SJSA1 (cell line): ENCODE results near the gene MAPK11. TPM values are rescaled to one million over a fixed set of nuclear protein-coding genes. Genes with fewer than 3 reads are reported as not detected.
A peak's percentile ranks its signal among the peaks of the same experiment; 100 is the strongest.
"Not testable (repeated sequence)": the region's sequence is repeated elsewhere in the genome, so short reads cannot be mapped to it uniquely, and the experiment has no call there.

Experiments used
- DNase-seq, 2 experiments: peaks; one replicate each; pipeline ENCODE4 v3.0.0-alpha.2; 2015 to 2020; ENCODE audit warnings: low spot score in 2 of 2, low read depth in 1 of 2
- H3K27ac ChIP-seq: fragments of 250-450 bp; sonication (Bioruptor Pico); 2 replicates; pipeline ENCODE4 v1.5.1; 2020; ENCODE audit warnings: mild to moderate bottlenecking, moderate library complexity
- H3K27me3 ChIP-seq: fragments of 250-450 bp; sonication (Bioruptor Pico); replicated peaks from 2 replicates; pipeline ENCODE4 v1.5.1; 2020; ENCODE audit warnings: mild to moderate bottlenecking, moderate library complexity
- H3K36me3 ChIP-seq: fragments of 250-450 bp; sonication (Bioruptor Pico); 2 replicates; pipeline ENCODE4 v1.5.1; 2020; ENCODE audit warnings: mild to moderate bottlenecking
- H3K4me1 ChIP-seq: fragments of 250-450 bp; sonication (Bioruptor Pico); replicated peaks from 2 replicates; pipeline ENCODE4 v1.6.1; 2021; ENCODE audit warnings: mild to moderate bottlenecking
- H3K4me3 ChIP-seq: fragments of 250-450 bp; sonication (Bioruptor Pico); 2 replicates; pipeline ENCODE4 v1.5.1; 2020; ENCODE audit warnings: mild to moderate bottlenecking
- H3K9me3 ChIP-seq: fragments of 250-450 bp; sonication (Bioruptor Pico); replicated peaks from 2 replicates; pipeline ENCODE4 v1.5.1; 2020; ENCODE audit warnings: mild to moderate bottlenecking
- total RNA-seq: library from RNA; depleted of rRNA; stranded (reverse); fragments of >200 nt; shearing (Covaris generic); gene quantifications from 2 replicates; pipeline ENCODE4 v1.2.3, GENCODE V29; 2014

Gene MAPK11
- total RNA-seq, 1 experiment from 2014 or later: 2.2 TPM

- H3K36me3 ChIP-seq: peaks cover 87% of the 10 kb centered on the region
- H3K27me3 ChIP-seq: no peaks in the 10 kb centered on the region
- H3K4me1 ChIP-seq: peaks cover 16% of the 10 kb centered on the region
- no peak overlapping the region for H3K4me3 ChIP-seq
- H3K9me3 ChIP-seq: no peaks in the 10 kb centered on the region
- H3K27ac ChIP-seq: peak overlapping the region; percentile 73
- peak; percentile 64 to 88 for DNase-seq
Measured at GRCh38 chr22:50282361-50283155, 12.4 kb upstream of the MAPK11 start.

- peak overlapping the region; percentile 73 for H3K27ac ChIP-seq
- H3K9me3 ChIP-seq: no peaks in the 10 kb centered on the region
- H3K27me3 ChIP-seq: no peaks in the 10 kb centered on the region
- no peak for DNase-seq
- peaks cover 87% of the 10 kb centered on the region for H3K36me3 ChIP-seq
- H3K4me3 ChIP-seq: no peak overlapping the region
- H3K4me1 ChIP-seq: peaks cover 16% of the 10 kb centered on the region
Measured at GRCh38 chr22:50281957-50282356, 11.8 kb upstream of the MAPK11 start.

GRCh38 chr22:50281384-50281760, 11.2 kb upstream of the MAPK11 start:
- H3K36me3 ChIP-seq: peaks cover 87% of the 10 kb centered on the region
- DNase-seq: no peak
- H3K27ac ChIP-seq: no peak overlapping the region
- H3K27me3 ChIP-seq: no peaks in the 10 kb centered on the region
- H3K9me3 ChIP-seq: no peaks in the 10 kb centered on the region
- no peak overlapping the region for H3K4me3 ChIP-seq
- peaks cover 16% of the 10 kb centered on the region for H3K4me1 ChIP-seq

- no peak for DNase-seq
- Histone ChIP-seq H3K4me3 (no peak overlapping the region), H3K4me1 (peaks cover 16% of the 10 kb centered on the region), H3K36me3 (peaks cover 84% of the 10 kb centered on the region), H3K27ac (no peak overlapping the region), H3K9me3 (no peaks in the 10 kb centered on the region), H3K27me3 (no peaks in the 10 kb centered on the region)
Measured at GRCh38 chr22:50280708-50281383, 10.7 kb upstream of the MAPK11 start.

- Histone ChIP-seq H3K4me3 (no peak overlapping the region), H3K4me1 (peaks cover 16% of the 10 kb centered on the region), H3K9me3 (no peaks in the 10 kb centered on the region), H3K27me3 (no peaks in the 10 kb centered on the region), H3K36me3 (peaks cover 89% of the 10 kb centered on the region), H3K27ac (no peak overlapping the region)
- DNase-seq: no peak
Measured at GRCh38 chr22:50280022-50280707, 10.0 kb upstream of the MAPK11 start.

- Histone ChIP-seq H3K27ac (no peak overlapping the region), H3K4me1 (peaks cover 16% of the 10 kb centered on the region), H3K27me3 (no peaks in the 10 kb centered on the region), H3K36me3 (peaks cover 87% of the 10 kb centered on the region), H3K9me3 (no peaks in the 10 kb centered on the region), H3K4me3 (no peak overlapping the region)
- DNase-seq: no peak
Measured at GRCh38 chr22:50278956-50279619, 8.9 kb upstream of the MAPK11 start.

GRCh38 chr22:50278461-50278860, 8.3 kb upstream of the MAPK11 start:
- DNase-seq: no peak
- H3K9me3 ChIP-seq: no peaks in the 10 kb centered on the region
- no peaks in the 10 kb centered on the region for H3K27me3 ChIP-seq
- H3K4me3 ChIP-seq: no peak overlapping the region
- peaks cover 16% of the 10 kb centered on the region for H3K4me1 ChIP-seq
- no peak overlapping the region for H3K27ac ChIP-seq
- H3K36me3 ChIP-seq: peaks cover 85% of the 10 kb centered on the region

GRCh38 chr22:50277761-50278160, 7.6 kb upstream of the MAPK11 start:
- H3K27ac ChIP-seq: no peak overlapping the region
- peaks cover 12% of the 10 kb centered on the region for H3K4me1 ChIP-seq
- H3K27me3 ChIP-seq: no peaks in the 10 kb centered on the region
- no peak for DNase-seq
- H3K36me3 ChIP-seq: peaks cover 80% of the 10 kb centered on the region
- no peak overlapping the region for H3K4me3 ChIP-seq
- no peaks in the 10 kb centered on the region for H3K9me3 ChIP-seq

GRCh38 chr22:50276143-50276542, 6.0 kb upstream of the MAPK11 start:
- H3K27me3 ChIP-seq: peaks cover 4% of the 10 kb centered on the region
- peaks cover 64% of the 10 kb centered on the region for H3K36me3 ChIP-seq
- H3K4me1 ChIP-seq: peaks cover 6% of the 10 kb centered on the region
- no peak for DNase-seq
- no peak overlapping the region for H3K4me3 ChIP-seq
- no peaks in the 10 kb centered on the region for H3K9me3 ChIP-seq
- H3K27ac ChIP-seq: no peak overlapping the region

- Histone ChIP-seq H3K36me3 (peaks cover 58% of the 10 kb centered on the region), H3K27ac (no peak overlapping the region)
- DNase-seq: no peak
Measured at GRCh38 chr22:50275181-50276055, 5.2 kb upstream of the MAPK11 start.

GRCh38 chr22:50274771-50275170, 4.6 kb upstream of the MAPK11 start:
- H3K9me3 ChIP-seq: no peaks in the 10 kb centered on the region
- peaks cover 13% of the 10 kb centered on the region for H3K27me3 ChIP-seq
- peaks cover 51% of the 10 kb centered on the region for H3K36me3 ChIP-seq
- peaks cover 14% of the 10 kb centered on the region for H3K4me1 ChIP-seq
- no peak overlapping the region for H3K4me3 ChIP-seq
- no peak overlapping the region for H3K27ac ChIP-seq
- DNase-seq: no peak

More at GRCh38 chr22:50275181-50276055, 5.2 kb upstream of the MAPK11 start:
- H3K27me3 ChIP-seq: peaks cover 12% of the 10 kb centered on the region
- H3K4me1 ChIP-seq: peaks cover 13% of the 10 kb centered on the region
- no peaks in the 10 kb centered on the region for H3K9me3 ChIP-seq
- no peak overlapping the region for H3K4me3 ChIP-seq

- peaks cover 14% of the 10 kb centered on the region for H3K4me1 ChIP-seq
- peaks cover 17% of the 10 kb centered on the region for H3K27me3 ChIP-seq
- H3K27ac ChIP-seq: no peak overlapping the region
- no peaks in the 10 kb centered on the region for H3K9me3 ChIP-seq
- peaks cover 47% of the 10 kb centered on the region for H3K36me3 ChIP-seq
- no peak overlapping the region for H3K4me3 ChIP-seq
- no peak for DNase-seq
Measured at GRCh38 chr22:50274311-50274710, 4.1 kb upstream of the MAPK11 start.

GRCh38 chr22:50273781-50274180, 3.6 kb upstream of the MAPK11 start:
- Histone ChIP-seq H3K36me3 (peaks cover 41% of the 10 kb centered on the region), H3K4me1 (peaks cover 14% of the 10 kb centered on the region), H3K27me3 (peaks cover 23% of the 10 kb centered on the region)
- H3K4me3 ChIP-seq, H3K27ac ChIP-seq, DNase-seq, H3K9me3 ChIP-seq: not testable (repeated sequence)
